H1 (cell line): Measurements from ENCODE around the gene SSTR3. TPM values are rescaled to one million over a fixed set of nuclear protein-coding genes. Genes with fewer than 3 reads are reported as not detected.

Experiments
- CTCF ChIA-PET: fragments of 300-600 bp; sonication (Branson Sonifier 250); formaldehyde crosslinking; loops from one replicate; lab custom pipeline; 2021; ENCODE audit not compliant: partially characterized antibody; lab: Charles Lee
- POLR2A ChIA-PET: fragments of 300-600 bp; sonication (Branson Sonifier 250); formaldehyde crosslinking; loops from one replicate; lab custom pipeline; 2021; ENCODE audit warnings: inconsistent platforms; ENCODE audit not compliant: partially characterized antibody; lab: Charles Lee
- DNase-seq, 2 experiments: peaks; one replicate each; pipeline versions ENCODE4 v3.0.0 to v3.0.0-alpha.2; 2010 to 2022; ENCODE audit warnings: low spot score in 2 of 2, low read depth in 1 of 2, mixed read lengths in 1 of 2
- FAIRE-seq: peaks from 2 replicates; lab custom pipeline; 2011; peaks lifted over from hg19 to GRCh38; lab: Jason Lieb, UNC
- H2AFZ ChIP-seq: 2 replicates; pipeline ENCODE4 v1.8.1; 2012; ENCODE audit warnings: low read length, inconsistent platforms
- H2AK5ac ChIP-seq: 2 replicates; pipeline ENCODE4 v1.6.1; 2013; ENCODE audit warnings: low read depth, low read length
- H2BK120ac ChIP-seq: replicated peaks from 2 replicates; pipeline ENCODE3; 2013; ENCODE audit warnings: low read depth, low read length, inconsistent platforms
- H2BK12ac ChIP-seq: 2 replicates; pipeline ENCODE4 v1.6.1; 2013; ENCODE audit warnings: low read depth, low read length
- H2BK15ac ChIP-seq: 2 replicates; pipeline ENCODE4 v1.6.1; 2013; ENCODE audit warnings: low read length
- H2BK20ac ChIP-seq: 2 replicates; pipeline ENCODE4 v1.6.1; 2013; ENCODE audit warnings: low read length
- H2BK5ac ChIP-seq: 2 replicates; pipeline ENCODE4 v1.6.1; 2013; ENCODE audit warnings: low read depth, low read length
- H3K14ac ChIP-seq: 2 replicates; pipeline ENCODE4 v1.6.1; 2013; ENCODE audit warnings: inconsistent platforms; ENCODE audit not compliant: insufficient read length
- H3K18ac ChIP-seq: 2 replicates; pipeline ENCODE4 v1.6.1; 2013; ENCODE audit warnings: low read length; ENCODE audit errors: extremely low read depth
- H3K23ac ChIP-seq: 2 replicates; pipeline ENCODE4 v1.6.1; 2013; ENCODE audit warnings: inconsistent platforms; ENCODE audit not compliant: insufficient read length
- H3K23me2 ChIP-seq: 2 replicates; pipeline ENCODE4 v1.6.1; 2013; ENCODE audit warnings: low read depth, low read length
- H3K27ac ChIP-seq: 2 replicates; pipeline ENCODE4 v1.6.1; 2011; ENCODE audit warnings: low read depth, low read length, inconsistent platforms
- H3K27me3 ChIP-seq, 4 experiments: replicated peaks in 1 of 4; 1 replicate in 1 of 4; 2 replicates in 3 of 4; pipeline versions ENCODE4 v1.6.1 to v1.8.1; 2011 to 2013; ENCODE audit warnings: low read length in 3 of 4, mild to moderate bottlenecking in 3 of 4, inconsistent platforms in 2 of 4, mixed read lengths in 2 of 4, moderate library complexity in 1 of 4; ENCODE audit not compliant: control insufficient read depth in 3 of 4, insufficient read depth in 3 of 4; ENCODE audit errors: extremely low read depth in 1 of 4
- H3K36me3 ChIP-seq, 4 experiments: 2 replicates each; pipeline versions ENCODE4 v1.6.1 to v1.8.1; 2011 to 2013; ENCODE audit warnings: mild to moderate bottlenecking in 4 of 4, low read length in 3 of 4, moderate library complexity in 2 of 4, control low read depth in 1 of 4, inconsistent platforms in 1 of 4; ENCODE audit not compliant: insufficient read depth in 4 of 4, control insufficient read depth in 2 of 4
- H3K4ac ChIP-seq: replicated peaks from 2 replicates; pipeline ENCODE3; 2013; ENCODE audit warnings: low read length, low read depth, mixed read lengths, inconsistent platforms; ENCODE audit not compliant: insufficient read length
- H3K4me1 ChIP-seq, 4 experiments: replicated peaks in 1 of 4; 1 replicate in 1 of 4; 2 replicates in 3 of 4; pipeline versions ENCODE4 v1.6.1 to v1.8.1; 2011 to 2013; ENCODE audit warnings: low read length in 3 of 4, inconsistent platforms in 2 of 4, mixed read lengths in 1 of 4; ENCODE audit not compliant: insufficient read depth in 4 of 4, control insufficient read depth in 3 of 4
- H3K4me2 ChIP-seq, 2 experiments: 2 replicates each; pipeline versions ENCODE4 v1.6.1 to v1.8.1; 2011 to 2013; ENCODE audit warnings: low read depth in 2 of 2, low read length in 2 of 2, control low read depth in 1 of 2, inconsistent platforms in 1 of 2, mild to moderate bottlenecking in 1 of 2; ENCODE audit not compliant: insufficient read depth in 1 of 2
- H3K4me3 ChIP-seq, 4 experiments: fragments of 200-600, 300-600 bp in 1 of 4; sonication (generic), shearing (Covaris generic), sonication (Bioruptor Twin) in 1 of 4; 2 replicates each; pipeline versions ENCODE4 v1.5.1 to v1.8.1; 2011 to 2016; ENCODE audit warnings: low read length in 4 of 4, low read depth in 3 of 4, control low read depth in 2 of 4, inconsistent platforms in 2 of 4, mild to moderate bottlenecking in 2 of 4, mixed read lengths in 1 of 4, moderate library complexity in 1 of 4; ENCODE audit not compliant: insufficient read depth in 2 of 4; ENCODE audit errors: extremely low read depth in 1 of 4
- H3K56ac ChIP-seq: replicated peaks from 2 replicates; pipeline ENCODE3; 2013; ENCODE audit warnings: low read depth, mild to moderate bottlenecking, mixed read lengths, low read length, inconsistent platforms; ENCODE audit not compliant: insufficient read length
- H3K79me1 ChIP-seq: 2 replicates; pipeline ENCODE4 v1.6.1; 2013; ENCODE audit warnings: low read depth, low read length, control low read depth
- H3K79me2 ChIP-seq, 2 experiments: 2 replicates each; pipeline versions ENCODE4 v1.6.1 to v1.8.1; 2012 to 2013; ENCODE audit warnings: low read length in 2 of 2, mild to moderate bottlenecking in 2 of 2, inconsistent platforms in 1 of 2; ENCODE audit not compliant: insufficient read depth in 2 of 2, control insufficient read depth in 1 of 2
- H3K9ac ChIP-seq, 4 experiments: replicated peaks in 1 of 4; 1 replicate in 1 of 4; 2 replicates in 3 of 4; pipeline versions ENCODE4 v1.6.1 to v1.8.1; 2011 to 2013; ENCODE audit warnings: low read depth in 3 of 4, low read length in 3 of 4, control low read depth in 2 of 4, mild to moderate bottlenecking in 2 of 4, moderate library complexity in 2 of 4, inconsistent platforms in 1 of 4; ENCODE audit errors: extremely low read depth in 1 of 4
- H3K9me3 ChIP-seq, 2 experiments: 2 replicates each; pipeline versions ENCODE4 v1.6.1 to v1.8.1; 2012 to 2013; ENCODE audit warnings: mild to moderate bottlenecking in 2 of 2, moderate library complexity in 2 of 2, control low read depth in 1 of 2, inconsistent platforms in 1 of 2, low read depth in 1 of 2, low read length in 1 of 2, mixed read lengths in 1 of 2; ENCODE audit not compliant: insufficient read depth in 2 of 2
- H4K20me1 ChIP-seq, 2 experiments: replicated peaks in 1 of 2; 2 replicates each; pipeline versions ENCODE3 to v1.8.1; 2011 to 2013; ENCODE audit warnings: inconsistent platforms in 2 of 2, low read length in 2 of 2, mild to moderate bottlenecking in 1 of 2; ENCODE audit not compliant: insufficient read depth in 2 of 2, control insufficient read depth in 1 of 2
- H4K5ac ChIP-seq: 2 replicates; pipeline ENCODE4 v1.6.1; 2013; ENCODE audit warnings: low read length, low read depth, mixed read lengths, inconsistent platforms; ENCODE audit not compliant: insufficient read length
- H4K8ac ChIP-seq: 2 replicates; pipeline ENCODE4 v1.8.0; 2013; ENCODE audit warnings: mild to moderate bottlenecking, moderate library complexity, low read length, inconsistent platforms; ENCODE audit not compliant: insufficient read depth; ENCODE audit errors: extremely low read depth
- H4K91ac ChIP-seq: replicated peaks from 2 replicates; pipeline ENCODE3; 2013; ENCODE audit warnings: low read length, mixed read lengths, inconsistent platforms; ENCODE audit not compliant: insufficient read length
- EGR1 ChIP-seq: IDR thresholded peaks from 2 replicates; pipeline ENCODE4 v1.6.1; 2011; ENCODE audit warnings: low read depth, low read length, borderline replicate concordance
- GTF2F1 ChIP-seq: IDR thresholded peaks from 2 replicates; pipeline ENCODE4 v1.6.1; 2012; ENCODE audit warnings: low read depth, low read length, improper control_type of control experiment, borderline replicate concordance
- SP1 ChIP-seq: IDR thresholded peaks from 2 replicates; pipeline ENCODE4 v1.6.1; 2011; ENCODE audit warnings: low read depth, low read length
- SP2 ChIP-seq: IDR thresholded peaks from 2 replicates; pipeline ENCODE4 v1.6.1; 2012; ENCODE audit warnings: mild to moderate bottlenecking, low read length, inconsistent platforms
- TAF7 ChIP-seq: optimal IDR thresholded peaks from 2 replicates; pipeline ENCODE3; 2011; ENCODE audit warnings: low read depth, mild to moderate bottlenecking, inconsistent platforms, low read length, moderate library complexity, borderline replicate concordance
- WGBS, 2 experiments: shearing (Covaris generic) in 1 of 2; methylation state at CpG; one replicate each; pipeline versions ENCODE4 v1.1.6 to v1.1.7; 2013 to 2015; ENCODE audit warnings: low lambda C conversion rate in 2 of 2, mixed read lengths in 2 of 2, inconsistent platforms in 1 of 2, low coverage in 1 of 2, missing lambda C conversion rate in 1 of 2; ENCODE audit not compliant: insufficient replicate concordance in 2 of 2, insufficient coverage in 1 of 2, insufficient read length in 1 of 2; ENCODE audit errors: extremely low coverage in 1 of 2, missing lambda C conversion rate in 1 of 2; 5-methylcytosine and 5-hydroxymethylcytosine counted together
- polyA plus RNA-seq, 7 experiments: library from polyadenylated mRNA; depleted of rRNA in 3 of 7; stranded (reverse) in 5 of 7; unstranded in 2 of 7; fragments of >200 nt in 5 of 7; fragments of 200-250 nt in 2 of 7; gene quantifications; 1 replicate in 5 of 7; 2 replicates in 1 of 7; 4 replicates in 1 of 7; pipeline versions ENCODE4 v1.2.1 to v1.2.3, GENCODE V29; 2011 to 2013; ENCODE audit warnings: missing spikeins in 2 of 7, mixed read lengths in 2 of 7
- total RNA-seq: library from RNA; stranded (reverse); fragmentation: NEBNext Ultra II Directional; extraction: Animal tissue kit (Norgen Biotek cat#: 25700); gene quantifications from 2 replicates; pipeline ENCODE4 v1.2.1, GENCODE V29; 2021

SSTR3 gene
- total and polyA plus RNA-seq, 2 of the 8 experiments (the other 6 are each of a cell fraction or from before 2014, with no cell fraction given), result 0.22 to 0.77 TPM

DNA sequence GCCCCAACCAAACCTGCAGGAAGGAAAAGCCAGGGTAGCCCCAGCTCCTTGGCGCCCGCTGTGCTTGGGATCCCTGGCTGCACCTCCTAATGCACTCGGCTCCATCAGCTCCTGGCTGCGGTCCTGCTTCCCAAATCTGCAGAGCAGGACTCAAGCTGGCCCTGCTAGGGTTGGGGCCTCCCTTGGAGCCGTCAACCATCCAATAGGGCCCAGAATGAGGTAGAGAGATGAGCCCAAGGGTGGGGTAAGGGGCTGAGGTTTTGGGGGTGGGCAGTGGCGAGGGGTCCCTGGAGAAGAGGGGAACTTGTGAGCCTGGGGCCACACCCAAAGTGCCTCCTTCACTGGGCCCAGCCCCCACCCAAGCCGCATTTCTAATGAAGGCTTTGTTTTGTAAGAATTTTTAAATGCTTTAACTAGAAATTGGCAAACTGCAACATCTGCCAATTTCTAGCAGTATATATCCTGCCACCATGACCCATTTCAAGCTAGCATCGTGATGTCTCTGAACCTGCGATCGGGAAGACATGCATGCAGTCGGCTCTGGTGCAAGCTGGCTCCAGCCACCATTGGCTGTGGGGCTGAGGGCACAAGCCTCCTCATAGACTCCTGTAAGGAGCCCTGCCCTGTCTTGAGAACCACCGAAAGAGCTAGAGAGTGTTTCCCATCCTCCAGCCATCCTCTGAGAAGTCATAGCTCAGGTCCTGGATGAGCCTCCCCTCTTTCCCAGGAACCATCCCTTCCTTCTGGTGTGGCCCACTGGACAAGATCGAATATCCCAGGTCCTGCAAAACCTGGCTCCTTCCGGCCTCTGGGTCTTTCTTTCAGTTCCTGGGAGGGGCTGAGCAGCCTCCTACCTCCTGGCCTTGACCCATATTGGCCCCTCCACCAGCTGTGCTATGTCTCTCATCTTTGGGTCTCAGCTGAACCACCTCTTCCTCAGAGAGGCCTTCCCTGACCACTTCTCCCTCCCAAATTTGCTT, 39.7 kb downstream of the SSTR3 start:
- H2BK120ac ChIP-seq, result no peak overlapping the region
- H3K18ac ChIP-seq, result peak overlapping the region; percentile 24; the same call in 1 of the 2 replicates
- no peak for FAIRE-seq
- no peak overlapping the region for H3K27ac ChIP-seq
- H3K14ac ChIP-seq, result no peak overlapping the region
- H3K4me3 ChIP-seq, result no peak overlapping the region
- no peak overlapping the region for H2AK5ac ChIP-seq
- TF ChIP-seq GTF2F1 (no peak), SP1 (no peak), TAF7 (no peak), EGR1 (no peak), SP2 (no peak)
- H3K9me3 ChIP-seq, result no peaks in the 10 kb centered on the region
- no peaks in the 10 kb centered on the region for H4K20me1 ChIP-seq
- DNase-seq, result no peak
- no peak overlapping the region for H3K4ac ChIP-seq
- H2AFZ ChIP-seq, result peak overlapping the region; percentile 38; the same call in 1 of the 2 replicates
- no peak overlapping the region for H3K9ac ChIP-seq
- H3K23me2 ChIP-seq, result no peaks in the 10 kb centered on the region
- peaks cover 0 to 4% (median 2%) of the 10 kb centered on the region in 4 experiments; a peak in 3 of 7 replicates for H3K4me1 ChIP-seq
- H4K8ac ChIP-seq, result no peak overlapping the region
- CTCF ChIA-PET, result interaction anchor here (0.6 to 2.9 kb wide), 9 partner anchors 11 to 285 kb away, joined by 3 to 11 read pairs (median 3); no protein-coding TSS in a partner anchor
- H3K56ac ChIP-seq, result no peak overlapping the region
- no peak overlapping the region for H3K23ac ChIP-seq
- no peaks in the 10 kb centered on the region for H3K36me3 ChIP-seq
- WGBS, 2 experiments, result 89% methylated on average over 9 of the region's 14 CpGs; no CpG with 5 or more reads in 1 of the 2 experiments
- no peaks in the 10 kb centered on the region for H3K79me2 ChIP-seq
- H4K5ac ChIP-seq, result no peak overlapping the region
- H4K91ac ChIP-seq, result no peak overlapping the region
- peak overlapping the region; percentile 60; the same call in 1 of the 2 replicates for H2BK12ac ChIP-seq
- no peak overlapping the region for H2BK5ac ChIP-seq
- no peaks in the 10 kb centered on the region for H3K79me1 ChIP-seq
- POLR2A ChIA-PET, result interaction anchor here (1.1 to 1.2 kb wide), 2 partner anchors 24 to 98 kb away, joined by 3 read pairs; no protein-coding TSS in a partner anchor
- 0 out of 2 replicates have a peak overlapping the region, but pooled peaks have one; percentile 61 for H2BK20ac ChIP-seq
- H3K4me2 ChIP-seq, result no peak overlapping the region
- H3K27me3 ChIP-seq, result no peaks in the 10 kb centered on the region; a peak in 2 of 7 replicates
- peak overlapping the region; percentile 88 for H2BK15ac ChIP-seq
